KG1 (cell line): Measurements from ENCODE around the gene ATG3.
"Not testable (repeated sequence)": the region's sequence is repeated elsewhere in the genome, so short reads cannot be mapped to it uniquely, and the experiment has no call there.

Experiments
- DNase-seq: peaks from one replicate; lab custom pipeline; 2025; lab: John Stamatoyannopoulos, UW

ATG3 gene

DNA sequence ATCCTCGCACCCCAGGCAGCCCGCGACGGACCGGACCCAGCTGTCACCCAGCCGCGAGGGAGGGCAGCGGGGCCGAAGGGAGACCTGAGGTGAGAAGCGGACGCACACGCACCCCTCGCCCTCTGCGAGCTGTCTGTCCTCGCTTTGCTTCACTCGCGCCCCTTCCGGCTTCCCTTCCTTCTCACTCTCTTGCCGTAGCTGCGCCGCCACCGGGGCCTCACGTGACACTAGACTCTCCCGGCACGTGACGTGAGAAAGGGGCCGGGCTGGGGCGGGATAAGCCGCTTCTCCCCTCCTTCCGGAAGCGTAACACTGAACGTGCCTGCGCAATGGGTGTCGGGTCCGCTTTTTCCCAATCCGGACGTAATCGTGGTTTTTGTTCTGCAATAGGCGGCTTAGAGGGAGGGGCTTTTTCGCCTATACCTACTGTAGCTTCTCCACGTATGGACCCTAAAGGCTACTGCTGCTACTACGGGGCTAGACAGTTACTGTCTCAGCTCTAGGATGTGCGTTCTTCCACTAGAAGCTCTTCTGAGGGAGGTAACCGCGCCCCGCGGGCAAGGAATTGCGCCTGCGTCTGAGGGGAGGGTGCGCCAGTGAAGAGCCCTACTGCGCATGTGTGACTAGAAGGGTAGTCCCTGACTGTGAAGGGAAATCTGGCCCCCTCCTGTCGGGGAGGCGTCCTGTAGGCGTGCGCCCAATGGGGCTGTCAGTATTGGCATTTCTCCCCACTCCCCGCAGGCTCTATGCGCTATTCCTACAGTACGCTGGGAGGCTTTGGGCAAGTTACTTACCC lies at the start of gene ATG3, which contains the start of gene SLC35A5:
Gene ATG3 (minus strand): TSS at position 229 of the 796 bp plus-strand sequence. CDS start 434 bp downstream, outside the sequence.
Gene SLC35A5 (plus strand): TSS at position 312 of the 796 bp plus-strand sequence. CDS start 1,359 bp downstream, outside the sequence.
- DNase-seq: peak; percentile 100

DNA sequence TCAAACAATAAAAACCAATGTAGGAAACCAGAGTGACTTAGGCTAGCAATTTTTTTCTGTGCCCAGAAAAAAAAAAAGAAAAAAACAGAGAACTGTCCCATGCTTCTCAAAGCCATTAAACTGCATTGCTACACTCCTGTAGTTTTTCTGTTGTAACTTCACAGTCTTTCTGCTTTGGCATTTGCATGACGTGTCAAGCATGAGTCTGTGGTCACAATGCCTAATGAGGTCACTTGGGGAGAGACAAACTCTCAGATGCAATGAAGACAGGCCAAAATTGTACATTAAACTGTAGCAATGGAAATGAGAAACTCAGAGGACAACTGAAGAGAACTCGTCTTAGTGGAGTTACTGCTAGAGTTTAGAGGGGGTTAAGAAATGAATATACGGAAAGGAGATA lies 48.4 kb upstream of the ATG3 start:
- no peak for DNase-seq

DNA sequence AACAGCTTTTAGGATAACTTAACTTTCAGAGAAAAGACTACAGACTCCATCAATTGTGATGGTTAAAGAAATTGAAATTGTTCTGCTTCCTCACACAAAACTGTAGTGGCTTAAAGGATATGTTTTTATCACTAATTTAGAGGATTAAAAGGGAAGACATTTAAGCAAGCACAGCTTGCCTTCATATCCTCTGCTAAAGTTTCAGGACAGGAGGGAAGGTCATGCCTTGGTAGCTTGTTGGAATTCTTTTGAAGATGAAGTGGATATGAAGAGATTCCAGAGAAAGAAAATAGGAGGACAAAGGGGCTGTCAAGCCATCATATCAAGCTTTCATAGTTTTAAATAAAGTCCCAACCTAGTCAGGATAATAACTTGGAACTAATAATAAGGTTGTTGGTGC lies 46.1 kb upstream of the ATG3 start:
- no peak for DNase-seq

DNA sequence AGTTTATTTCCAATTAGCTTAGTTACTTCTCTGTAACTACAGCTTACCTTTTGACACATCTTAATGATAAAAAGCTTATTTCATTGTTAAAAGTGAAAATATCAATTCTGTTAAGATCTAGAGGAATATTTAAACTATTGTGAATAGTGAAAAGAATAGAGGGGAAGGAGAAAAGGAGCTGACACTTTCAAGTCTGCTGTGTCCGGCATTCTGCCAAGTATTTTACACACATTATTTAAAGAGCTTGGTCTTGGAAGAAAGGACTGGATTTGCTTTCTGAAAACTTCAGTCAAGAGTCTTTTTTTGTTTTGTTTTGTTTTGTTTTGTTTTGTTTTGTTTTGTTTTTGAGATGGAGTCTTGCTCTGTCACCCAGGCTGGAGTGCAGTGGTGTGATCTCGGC lies 44.3 kb upstream of the ATG3 start:
- no peak for DNase-seq

DNA sequence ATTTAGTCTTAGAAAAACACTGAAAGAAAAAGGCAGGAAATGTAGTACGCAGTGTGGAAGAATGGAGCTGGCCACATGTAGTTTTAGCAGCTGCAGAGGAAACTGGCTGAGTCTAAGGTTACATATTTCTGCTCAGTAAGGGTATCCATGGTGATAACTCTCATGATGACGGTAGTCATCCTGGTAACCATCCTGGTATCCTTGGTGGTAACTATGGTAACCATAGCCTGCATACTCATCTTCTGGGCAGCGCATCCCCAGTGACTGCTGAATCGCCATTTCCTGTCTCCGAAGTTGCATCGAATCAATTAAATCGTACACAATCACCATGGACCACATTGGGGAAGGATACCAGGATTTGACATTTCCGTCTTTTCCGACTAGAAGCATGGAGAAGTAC lies 43.5 kb upstream of the ATG3 start:
- DNase-seq: no peak

DNA sequence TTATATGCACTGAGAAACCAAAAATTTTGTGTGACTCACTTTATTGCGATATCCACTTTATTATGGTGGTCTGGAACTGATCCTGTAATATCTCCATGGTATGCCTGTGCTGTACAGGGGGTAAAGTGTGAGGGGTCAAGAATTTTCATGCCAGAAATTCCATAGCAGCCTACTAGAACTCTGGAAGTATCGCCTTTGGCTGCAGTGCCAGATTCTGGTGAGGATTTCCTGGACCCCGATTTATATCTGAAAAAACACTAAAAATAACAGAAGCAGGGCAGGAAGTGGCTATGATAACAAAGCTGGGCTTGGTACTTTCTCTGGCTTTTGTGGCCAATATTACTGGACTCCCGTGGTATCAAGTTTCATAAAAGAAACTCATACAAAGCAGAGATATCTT lies 42.8 kb upstream of the ATG3 start:
- DNase-seq: no peak

DNA sequence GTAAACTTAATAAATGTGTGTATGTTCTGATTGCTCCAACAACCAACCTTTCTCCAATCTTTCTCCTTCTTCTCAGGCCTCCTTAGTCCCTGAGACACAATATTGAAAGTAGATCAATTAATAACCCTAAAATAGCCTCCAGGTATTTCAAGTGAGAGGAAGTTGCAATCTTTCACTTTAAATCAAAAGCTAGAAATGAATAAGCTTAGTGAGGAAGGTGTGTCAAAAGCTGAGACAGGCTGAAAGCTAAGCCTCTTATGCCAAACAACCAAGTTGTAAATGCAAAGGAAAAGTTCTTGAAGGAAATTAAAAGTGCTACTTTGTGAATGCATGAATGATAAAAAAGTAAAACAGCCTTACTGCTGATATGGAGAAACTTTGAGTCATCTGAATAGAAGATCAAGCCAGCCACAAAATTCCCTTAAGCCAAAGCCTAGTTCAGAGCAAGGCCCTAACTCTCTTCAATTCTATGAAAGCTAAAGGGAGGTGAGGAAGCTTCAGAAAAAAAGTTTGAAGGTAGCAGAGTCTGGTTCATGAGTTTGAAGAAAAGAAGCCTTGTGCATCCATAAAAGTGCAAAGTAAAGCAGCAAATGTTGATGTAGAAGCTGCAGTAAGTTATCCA lies 40.6 kb upstream of the ATG3 start:
- DNase-seq: no peak

DNA sequence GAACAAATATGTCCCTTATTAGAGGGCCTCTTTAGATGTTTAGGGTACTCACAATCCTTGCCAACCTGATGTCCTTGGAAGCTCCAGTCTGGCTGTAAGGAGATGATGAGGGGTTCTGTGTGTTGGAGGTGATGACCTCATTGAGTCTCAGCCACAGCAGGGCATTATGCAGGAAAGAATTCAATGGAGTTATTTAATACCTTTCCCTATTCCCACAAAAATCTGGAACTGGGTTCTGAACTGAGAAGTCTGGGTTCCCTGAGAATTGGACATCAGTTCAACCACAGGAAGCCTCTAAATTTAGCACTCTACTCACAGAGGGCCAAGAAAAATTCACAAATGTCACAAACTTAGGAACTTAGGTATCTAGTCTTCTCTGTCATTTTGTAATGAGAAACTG lies 37.0 kb upstream of the ATG3 start:
- DNase-seq: no peak

DNA sequence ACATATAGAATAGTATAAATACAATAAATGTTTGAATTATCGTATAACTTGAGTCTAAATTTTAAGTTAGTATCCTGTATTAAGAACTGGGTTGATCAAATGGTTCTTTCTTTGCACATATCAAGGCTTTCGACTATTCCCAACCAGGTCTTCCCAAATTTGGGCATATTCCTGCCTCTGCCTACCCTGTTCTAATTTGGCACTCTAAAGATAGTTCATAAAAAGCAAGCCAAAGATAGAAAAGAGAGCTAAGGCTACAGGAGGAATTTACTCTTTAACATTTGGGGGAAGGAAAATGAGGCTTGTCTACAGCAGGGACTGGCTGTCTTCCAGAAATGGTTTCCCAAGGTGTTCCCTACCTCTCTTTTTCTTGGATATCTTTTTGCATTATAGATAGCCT lies 36.2 kb upstream of the ATG3 start:
- no peak for DNase-seq

DNA sequence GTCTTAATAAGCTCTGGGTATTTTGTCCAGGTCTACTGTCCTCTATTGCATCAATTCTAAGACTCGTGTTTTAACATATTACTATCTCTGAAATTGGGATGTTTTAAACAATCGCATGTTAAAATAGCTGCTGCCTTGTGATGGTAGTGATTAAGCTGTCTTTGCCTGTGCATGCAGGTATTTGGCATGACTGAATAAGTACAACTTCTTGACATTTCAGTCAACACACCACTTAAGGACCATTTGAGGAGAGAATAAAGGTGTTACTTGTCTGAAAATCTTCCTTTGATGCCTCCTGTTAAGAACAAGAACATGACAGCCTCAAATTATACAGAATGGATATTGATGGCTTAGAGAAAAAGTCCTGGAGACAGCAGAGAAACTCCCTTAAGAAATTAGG lies 33.1 kb upstream of the ATG3 start:
- no peak for DNase-seq

DNA sequence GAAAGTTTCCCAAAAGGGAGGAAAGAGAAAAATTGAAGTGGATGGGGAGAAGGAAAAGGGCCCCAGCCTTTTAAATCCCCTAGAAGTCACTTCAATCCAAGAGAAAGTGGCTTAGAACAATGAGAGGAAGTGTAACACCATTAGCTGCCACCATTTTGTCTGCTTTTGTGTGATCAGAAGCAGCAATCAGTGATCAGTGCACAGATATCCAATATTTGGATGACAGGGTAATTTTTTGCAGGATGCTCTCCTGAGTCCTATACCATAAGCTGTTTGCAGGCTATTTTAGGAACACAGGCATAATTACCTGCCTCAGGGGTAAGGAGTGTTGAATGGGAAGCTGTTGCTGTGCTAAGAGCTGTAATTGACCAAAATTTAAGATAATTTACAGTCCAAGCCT lies 31.5 kb upstream of the ATG3 start:
- DNase-seq: no peak

DNA sequence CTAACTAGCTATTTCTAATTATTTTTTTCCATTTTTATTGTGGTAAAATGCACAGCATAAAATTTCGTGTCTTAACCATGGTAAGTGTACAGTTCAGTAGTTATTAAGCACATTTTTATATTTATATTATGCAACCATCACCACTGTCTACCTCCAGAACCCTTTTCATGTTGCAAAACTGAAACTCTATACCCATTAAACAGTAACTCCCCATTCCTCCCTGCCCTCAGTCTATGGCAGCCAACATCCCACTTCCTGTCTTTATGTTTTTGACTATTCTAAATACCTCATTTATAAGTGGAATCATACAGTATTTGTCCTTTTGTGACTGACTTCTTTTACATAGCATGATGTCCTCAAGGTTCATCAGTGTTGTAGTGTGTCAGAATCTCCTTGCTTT lies 25.6 kb upstream of the ATG3 start:
- no peak for DNase-seq

DNA sequence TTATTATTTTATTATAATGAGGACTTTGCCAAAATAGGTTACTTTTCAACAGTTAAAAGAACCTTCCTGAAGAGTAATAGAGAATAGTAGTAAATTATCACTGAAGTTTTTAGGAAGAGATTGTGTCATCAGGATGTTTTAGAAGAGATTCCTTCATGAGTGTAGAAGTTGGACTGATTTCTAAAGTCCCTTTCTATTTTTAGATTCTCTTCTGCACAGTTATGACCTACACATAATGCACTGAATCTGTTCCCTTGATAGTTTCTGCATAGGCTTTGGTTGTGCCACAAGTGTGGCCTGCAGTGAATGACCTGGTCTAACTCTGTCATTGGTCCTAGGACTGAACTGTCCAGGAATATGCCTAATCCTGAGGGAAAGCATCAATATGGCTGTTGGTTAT lies 24.0 kb upstream of the ATG3 start:
- no peak for DNase-seq

DNA sequence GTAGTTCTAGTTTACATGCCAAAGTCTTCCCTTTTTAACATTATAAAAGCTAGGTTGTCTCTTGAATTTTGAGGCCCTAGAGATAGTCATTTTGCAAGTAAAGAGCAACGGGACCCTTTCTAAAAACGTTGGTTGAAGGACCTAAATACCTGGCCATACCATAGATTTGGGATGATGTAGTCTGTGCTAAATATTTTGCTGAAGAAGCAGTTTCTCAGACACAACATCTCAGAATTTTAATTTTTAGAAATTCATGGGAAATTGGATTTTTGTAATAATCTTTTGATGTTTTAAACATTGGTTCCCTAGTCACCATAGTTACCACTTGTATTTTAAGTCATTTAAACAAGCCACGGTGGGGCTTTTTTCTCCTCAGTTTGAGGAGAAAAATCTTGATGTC lies 21.3 kb upstream of the ATG3 start:
- DNase-seq: no peak

DNA sequence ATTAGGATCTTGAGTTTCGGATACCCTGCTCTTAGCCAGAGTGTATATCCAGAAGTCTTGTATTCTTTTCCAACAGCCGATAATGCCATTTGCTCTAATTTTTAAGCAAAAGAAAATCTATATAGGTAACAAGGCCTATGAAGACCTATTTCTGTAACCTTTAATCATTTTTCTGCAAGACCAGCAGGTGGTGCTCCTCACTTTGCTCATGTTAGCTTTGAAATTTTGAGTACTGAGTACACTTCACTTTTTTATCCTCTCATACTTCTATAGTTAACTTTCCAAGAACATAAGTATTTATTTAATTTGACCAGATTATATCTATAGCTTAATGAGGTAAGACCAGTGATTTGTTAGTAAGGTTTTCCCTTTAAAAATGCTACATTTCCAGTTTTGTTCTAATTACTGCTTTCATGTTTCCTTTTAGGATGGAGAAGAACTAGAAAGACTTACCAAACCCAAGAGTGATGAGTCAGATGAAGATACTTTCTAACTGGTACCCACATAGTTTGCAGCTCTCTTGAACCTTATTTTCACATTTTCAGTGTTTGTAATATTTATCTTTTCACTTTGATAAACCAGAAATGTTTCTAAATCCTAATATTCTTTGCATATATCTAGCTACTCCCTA lies 20.6 kb upstream of the ATG3 start:
- peak; percentile 21 for DNase-seq

DNA sequence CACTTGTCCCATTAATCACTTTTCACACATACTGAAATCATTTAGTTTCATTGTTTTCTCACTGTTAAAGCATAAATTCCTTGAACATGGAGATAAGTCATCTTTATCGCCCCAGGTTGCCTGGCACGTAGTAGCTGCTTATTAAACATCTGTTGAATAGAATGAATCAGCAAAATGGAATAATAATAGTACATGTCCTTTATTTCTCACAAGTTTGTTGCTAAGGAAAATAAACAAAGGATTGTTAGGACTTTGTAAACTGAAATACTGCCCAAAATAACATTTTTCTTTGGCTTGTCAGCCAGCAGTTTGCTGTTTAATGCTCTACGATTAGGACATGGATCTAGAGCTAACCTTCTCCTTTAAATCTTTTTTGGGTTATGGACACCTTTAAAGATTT lies 17.9 kb upstream of the ATG3 start:
- DNase-seq: no peak

DNA sequence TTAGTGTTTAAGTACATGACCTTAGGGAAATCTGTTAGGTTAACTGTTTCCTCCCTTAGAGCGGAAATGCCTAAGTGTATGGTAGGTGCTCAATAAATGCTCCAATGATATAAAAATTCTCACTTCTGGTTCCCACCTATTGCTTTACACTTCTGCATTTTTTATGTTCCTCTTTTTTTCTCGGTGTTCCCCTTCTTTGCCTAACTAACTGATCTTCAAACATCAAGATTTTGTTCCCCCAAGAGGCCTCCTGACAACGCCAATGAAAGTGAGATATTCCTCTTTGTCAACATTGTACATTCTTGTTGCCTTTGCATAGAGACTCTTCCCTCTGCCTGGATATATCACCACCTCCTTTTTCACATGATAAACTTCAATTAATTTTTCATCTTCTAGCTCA lies 17.5 kb upstream of the ATG3 start:
- no peak for DNase-seq

DNA sequence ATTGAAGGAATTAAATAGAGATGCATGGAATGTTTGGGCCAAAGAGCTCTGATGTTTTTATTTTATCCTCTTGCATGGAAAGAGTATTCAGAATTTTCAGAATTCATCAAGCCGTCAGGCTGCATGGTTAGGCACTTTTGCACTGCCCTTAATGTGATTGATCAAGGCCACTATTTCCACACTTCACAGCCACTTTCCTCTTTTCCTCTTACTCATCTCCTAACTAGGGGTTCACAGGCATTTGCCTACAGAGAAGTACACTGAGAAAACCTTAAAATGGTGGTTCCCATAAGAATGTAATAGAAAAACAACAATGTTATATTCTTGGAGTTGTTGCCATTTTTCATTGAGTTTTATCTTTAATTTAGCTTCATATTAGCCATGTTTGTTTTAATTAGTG lies 10.9 kb upstream of the ATG3 start:
- DNase-seq: no peak

DNA sequence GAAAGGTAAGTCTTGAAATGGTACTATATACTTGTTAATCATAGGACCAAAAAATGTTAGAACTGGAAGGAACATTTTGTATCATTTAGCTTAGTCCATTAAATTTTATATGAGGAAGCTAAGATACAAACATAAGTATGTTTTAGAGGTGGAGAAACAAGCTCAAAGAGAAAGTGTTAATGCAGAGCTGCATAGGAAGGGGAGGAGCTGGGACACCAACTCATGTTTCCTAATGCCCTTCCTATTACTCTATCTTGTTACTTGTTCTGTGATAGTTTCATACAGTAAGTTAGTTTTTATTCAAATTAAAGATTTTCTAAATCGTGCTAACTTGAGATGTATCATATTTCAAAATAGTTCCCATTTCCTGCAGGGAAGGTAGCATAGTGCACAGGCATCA lies 7.5 kb upstream of the ATG3 start:
- no peak for DNase-seq

DNA sequence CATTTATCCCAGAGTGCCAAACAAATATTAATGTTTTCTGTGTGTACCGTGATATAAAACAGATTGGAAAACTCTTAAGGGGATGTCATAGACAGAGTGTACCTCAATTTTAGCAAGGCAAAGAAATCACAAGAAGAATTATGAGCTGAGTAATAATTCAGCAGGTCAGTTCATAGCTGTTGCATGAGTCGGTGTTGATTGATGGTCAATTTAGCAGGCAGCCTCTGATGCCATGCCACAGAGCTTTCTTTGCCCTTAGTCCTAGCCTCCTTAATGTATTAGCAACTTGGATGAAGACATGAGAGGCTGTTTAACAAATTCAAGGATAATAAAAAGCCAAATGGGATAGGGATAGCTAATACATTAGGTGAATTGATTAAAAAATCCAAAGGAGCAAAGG lies 6.9 kb upstream of the ATG3 start:
- DNase-seq: no peak

DNA sequence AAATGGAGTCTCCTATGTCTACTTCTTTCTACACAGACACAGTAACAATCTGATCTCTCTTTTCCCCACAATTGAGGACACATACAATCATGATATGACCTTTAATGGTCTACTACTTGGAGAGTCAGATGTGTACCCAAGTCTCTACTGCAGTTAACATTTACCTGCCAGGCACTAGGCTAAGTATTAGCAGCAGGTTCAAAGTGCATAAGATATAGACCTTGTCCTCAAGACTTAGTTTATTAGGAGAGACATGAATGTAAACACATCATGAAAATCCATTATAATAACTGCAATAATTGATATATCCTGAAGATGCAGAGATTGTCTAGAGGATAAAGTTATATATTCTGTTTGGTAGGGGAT lies 3.2 kb upstream of the ATG3 start:
- DNase-seq: no peak

DNA sequence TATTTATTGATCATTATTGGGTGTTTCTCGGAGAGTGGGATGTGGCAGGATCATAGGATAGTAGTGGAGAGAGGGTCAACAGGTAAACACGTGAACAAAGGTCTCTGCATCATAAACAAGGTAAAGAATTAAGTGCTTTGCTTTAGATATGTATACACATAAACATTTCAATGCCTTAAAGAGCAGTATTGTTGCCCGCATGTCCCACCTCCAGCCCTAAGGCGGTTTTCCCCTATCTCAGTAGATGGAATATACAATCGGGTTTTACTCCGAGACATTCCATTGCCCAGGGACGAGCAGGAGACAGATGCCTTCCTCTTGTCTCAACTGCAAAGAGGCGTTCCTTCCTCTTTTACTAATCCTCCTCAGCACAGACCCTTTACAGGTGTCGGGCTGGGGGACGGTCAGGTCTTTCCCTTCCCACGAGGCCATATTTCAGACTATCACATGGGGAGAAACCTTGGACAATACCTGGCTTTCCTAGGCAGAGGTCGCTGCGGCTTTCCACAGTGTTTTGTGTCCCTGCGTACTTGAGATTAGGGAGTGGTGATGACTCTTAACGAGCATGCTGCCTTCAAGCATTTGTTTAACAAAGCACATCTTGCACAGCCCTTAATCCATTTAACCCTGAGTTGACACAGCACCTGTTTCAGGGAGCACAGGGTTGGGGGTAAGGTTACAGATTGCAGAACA lies 2.6 kb upstream of the ATG3 start:
- not testable (repeated sequence) for DNase-seq

DNA sequence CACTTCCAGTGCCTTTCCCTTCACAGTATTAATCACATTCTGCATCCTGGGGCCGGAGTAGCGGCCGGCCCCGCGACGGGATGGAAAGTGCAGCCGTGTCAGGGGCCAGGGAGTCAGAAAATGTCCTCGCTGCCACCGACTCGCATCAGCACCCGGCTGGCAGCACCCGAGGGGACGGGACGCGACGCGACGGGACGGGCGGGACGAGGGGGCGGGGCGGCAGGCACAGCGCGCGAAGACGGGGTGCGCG lies 353 bp downstream of the ATG3 start:
- DNase-seq: peak; percentile 80
